ENCODE results near the gene SS18.

Gene SS18

GRCh38 chr18:26003817-26004216, 86.6 kb downstream of the SS18 start:
- no peak for DNase-seq (ENCODE audit: extremely low read depth, low read depth)
- no peak for TF ChIP-seq CTCF (IDR thresholded peaks at IDR 0.05; ENCODE audit: low read depth, low read length)

- TF ChIP-seq CTCF (IDR thresholded peaks at IDR 0.05; ENCODE audit: low read depth, low read length), result no peak
- no peak for DNase-seq (ENCODE audit: extremely low read depth, low read depth)
Observed at GRCh38 chr18:26003356-26003755, 87.1 kb downstream of the SS18 start.

GRCh38 chr18:26002375-26002910, 88.0 kb downstream of the SS18 start:
- TF ChIP-seq CTCF (IDR thresholded peaks at IDR 0.05; ENCODE audit: low read depth, low read length), result no peak
- DNase-seq (ENCODE audit: extremely low read depth, low read depth), result no peak

GRCh38 chr18:25998461-25998860, 92.0 kb downstream of the SS18 start:
- no peak for DNase-seq (ENCODE audit: extremely low read depth, low read depth)
- TF ChIP-seq CTCF (IDR thresholded peaks at IDR 0.05; ENCODE audit: low read depth, low read length), result no peak

- no peak for TF ChIP-seq CTCF (IDR thresholded peaks at IDR 0.05; ENCODE audit: low read depth, low read length)
- DNase-seq (ENCODE audit: extremely low read depth, low read depth), result no peak
Observed at GRCh38 chr18:25992566-25992965, 97.8 kb downstream of the SS18 start.

GRCh38 chr18:25990473-25990872, 99.9 kb downstream of the SS18 start:
- no peak for DNase-seq (ENCODE audit: extremely low read depth, low read depth)
- no peak for TF ChIP-seq CTCF (IDR thresholded peaks at IDR 0.05; ENCODE audit: low read depth, low read length)

- no peak for TF ChIP-seq CTCF (IDR thresholded peaks at IDR 0.05; ENCODE audit: low read depth, low read length)
Observed at GRCh38 chr18:25985707-25986394, 104.6 kb downstream of the SS18 start.

More at GRCh38 chr18:25985707-25986394, 104.6 kb downstream of the SS18 start:
- DNase-seq (ENCODE audit: extremely low read depth, low read depth), result no peak
